GM20000 (cell line): ENCODE results near the gene CALML3.

Experiments
- DNase-seq: peaks from one replicate; pipeline ENCODE4 v3.0.0; 2012; ENCODE audit warnings: low spot score
- TF ChIP-seq, protein P1 (sequence below): IDR thresholded peaks from 2 replicates; pipeline ENCODE4 v1.5.1; 2012; ENCODE audit warnings: mild to moderate bottlenecking, control low read depth; ENCODE audit errors: extremely low read depth, missing control alignments

The CALML3 gene

GRCh38 chr10:5480162-5480941 lies 44.4 kb upstream of the CALML3 start:
- no peak for DNase-seq
- TF ChIP-seq, protein P1, sequence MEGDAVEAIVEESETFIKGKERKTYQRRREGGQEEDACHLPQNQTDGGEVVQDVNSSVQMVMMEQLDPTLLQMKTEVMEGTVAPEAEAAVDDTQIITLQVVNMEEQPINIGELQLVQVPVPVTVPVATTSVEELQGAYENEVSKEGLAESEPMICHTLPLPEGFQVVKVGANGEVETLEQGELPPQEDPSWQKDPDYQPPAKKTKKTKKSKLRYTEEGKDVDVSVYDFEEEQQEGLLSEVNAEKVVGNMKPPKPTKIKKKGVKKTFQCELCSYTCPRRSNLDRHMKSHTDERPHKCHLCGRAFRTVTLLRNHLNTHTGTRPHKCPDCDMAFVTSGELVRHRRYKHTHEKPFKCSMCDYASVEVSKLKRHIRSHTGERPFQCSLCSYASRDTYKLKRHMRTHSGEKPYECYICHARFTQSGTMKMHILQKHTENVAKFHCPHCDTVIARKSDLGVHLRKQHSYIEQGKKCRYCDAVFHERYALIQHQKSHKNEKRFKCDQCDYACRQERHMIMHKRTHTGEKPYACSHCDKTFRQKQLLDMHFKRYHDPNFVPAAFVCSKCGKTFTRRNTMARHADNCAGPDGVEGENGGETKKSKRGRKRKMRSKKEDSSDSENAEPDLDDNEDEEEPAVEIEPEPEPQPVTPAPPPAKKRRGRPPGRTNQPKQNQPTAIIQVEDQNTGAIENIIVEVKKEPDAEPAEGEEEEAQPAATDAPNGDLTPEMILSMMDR = no peak

DNA sequence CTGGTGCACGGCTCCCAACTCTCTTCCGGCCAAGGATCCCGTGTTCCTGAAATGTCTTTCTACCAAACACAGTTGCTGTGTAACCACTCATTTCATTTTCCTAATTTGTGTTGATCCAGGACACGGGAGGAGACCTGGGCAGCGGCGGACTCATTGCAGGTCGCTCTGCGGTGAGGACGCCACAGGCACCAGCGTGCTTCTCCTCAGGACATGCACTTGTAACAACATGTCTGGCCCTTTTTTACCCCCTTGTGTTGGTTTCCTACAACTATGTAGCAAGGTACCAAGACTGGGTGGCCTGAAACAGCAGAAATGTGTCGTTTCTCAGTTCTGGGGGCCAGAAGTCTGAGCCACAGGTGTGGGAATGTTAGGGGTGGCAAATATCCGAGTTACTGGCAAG lies 43.6 kb upstream of the CALML3 start:
- TF ChIP-seq, protein P1 = no peak
- no peak for DNase-seq

DNA sequence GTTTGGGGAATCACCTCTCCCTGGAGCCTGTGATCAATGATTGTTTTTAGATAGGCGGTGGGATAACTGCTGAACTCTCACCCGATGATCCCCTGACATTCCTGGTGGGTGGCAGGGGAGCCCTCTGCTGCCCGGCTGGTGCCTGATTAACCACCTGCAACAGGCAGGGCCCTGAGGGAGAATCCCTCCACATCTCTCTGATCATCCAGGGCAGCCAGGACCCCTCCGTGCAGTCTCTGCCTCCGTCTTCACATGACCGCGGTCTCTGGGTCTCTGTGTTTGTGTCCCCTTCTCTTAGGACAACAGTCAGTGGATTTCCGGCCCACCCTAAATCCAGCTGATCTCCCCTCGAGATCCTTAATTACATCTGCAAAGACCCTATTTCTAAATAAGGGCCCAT lies 42.7 kb upstream of the CALML3 start:
- TF ChIP-seq, protein P1 = no peak

DNA sequence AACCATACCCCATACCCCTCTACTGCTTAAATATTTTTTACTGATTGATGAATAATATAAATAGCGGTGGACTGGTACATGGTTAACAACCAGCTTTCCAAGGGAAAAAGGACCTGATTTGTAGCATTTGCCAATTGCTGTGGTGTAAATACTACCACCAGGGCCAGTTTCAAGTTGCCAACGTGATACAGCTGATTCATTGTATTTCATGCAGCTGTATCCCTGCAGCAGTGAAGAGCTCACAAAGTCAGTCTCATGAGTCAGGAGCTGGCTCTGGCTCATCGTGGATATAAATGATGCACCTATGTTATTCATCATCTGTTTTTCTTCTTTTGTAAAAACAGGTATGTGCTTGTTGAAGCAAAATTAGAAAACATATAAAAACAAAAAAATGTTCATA lies 40.6 kb upstream of the CALML3 start:
- TF ChIP-seq, protein P1 = no peak
- no peak for DNase-seq

More for the DNA sequence above, 42.7 kb upstream of the CALML3 start:
- DNase-seq = no peak

GRCh38 chr10:5485290-5485689 lies 39.5 kb upstream of the CALML3 start:
- no peak for DNase-seq
- TF ChIP-seq, protein P1 = no peak

DNA sequence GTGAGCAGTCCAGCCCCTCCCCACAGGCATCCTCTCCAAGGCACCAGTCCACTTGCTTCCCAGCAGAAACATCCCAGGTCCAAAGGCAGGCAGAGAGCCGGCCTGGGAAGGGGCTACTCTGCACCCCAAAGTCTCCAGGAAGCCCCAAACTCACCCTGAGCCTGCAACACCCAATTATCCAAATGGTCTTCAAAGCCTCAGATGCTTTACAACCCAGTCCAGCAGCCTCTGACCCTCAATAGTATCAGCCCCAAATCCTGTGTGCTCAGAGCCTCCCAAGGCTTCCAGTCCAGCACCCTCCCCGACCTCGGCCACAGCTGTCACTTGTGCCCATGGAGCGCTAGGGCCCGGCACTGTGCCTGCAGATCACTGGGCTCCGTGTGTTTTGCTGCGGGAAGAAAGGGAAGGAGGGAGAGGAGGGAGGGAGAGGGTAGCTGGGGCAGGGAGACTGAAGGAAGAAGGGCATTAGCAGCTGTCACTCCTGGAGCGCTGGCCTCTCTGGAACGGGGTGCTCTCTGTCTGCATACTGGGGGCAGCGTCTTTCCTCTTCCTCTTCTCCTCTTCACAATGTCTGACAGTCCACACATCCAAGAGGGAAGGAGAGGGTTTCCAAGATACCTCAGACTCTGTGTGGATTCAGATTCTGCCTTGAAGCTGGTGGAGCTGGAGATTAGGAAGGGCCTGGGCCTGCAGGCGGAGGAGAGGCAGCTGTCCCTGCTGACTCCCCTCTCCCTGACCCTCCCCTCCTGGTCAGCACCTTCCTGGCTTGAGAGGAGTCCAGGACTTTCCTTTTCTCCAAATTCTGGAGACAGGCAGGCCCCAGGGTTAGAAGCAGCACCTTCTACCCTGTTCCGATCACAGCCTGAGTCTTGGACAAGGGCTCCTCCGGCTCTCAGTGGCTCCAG lies 38.6 kb upstream of the CALML3 start:
- TF ChIP-seq, protein P1 = no peak
- no peak for DNase-seq

- TF ChIP-seq, protein P1 = no peak
- no peak for DNase-seq
These were observed 37.9 kb upstream of the CALML3 start for GRCh38 chr10:5486853-5487235.
